Measurements from ENCODE around the gene UBE2J2. TPM values are rescaled to one million over a fixed set of nuclear protein-coding genes. Genes with fewer than 3 reads are reported as not detected.

Gene UBE2J2
- total and polyA plus RNA-seq, 2 of the 13 experiments (the other 11 are each of a cell fraction or from before 2014, with no cell fraction given): 25.4 to 29.4 TPM

GRCh38 chr1:1281533-1282321 is 8.1 kb upstream of the UBE2J2 start (continued):
- TF ChIP-seq ZNF18 (CRISPR knock-in tag; IDR thresholded peaks at IDR 0.05; ENCODE audit: insufficient replicate concordance): no peak
- no peak for TF ChIP-seq ZNF782 (CRISPR knock-in tag; IDR thresholded peaks at IDR 0.05; ENCODE audit: borderline replicate concordance)
- no peak for TF ChIP-seq ZNF234 (CRISPR knock-in tag; conservative IDR thresholded peaks at IDR 0.05)
- TF ChIP-seq ATF1 (CRISPR knock-in tag; IDR thresholded peaks at IDR 0.05): no peak
- TF ChIP-seq KDM6A (CRISPR knock-in tag; IDR thresholded peaks at IDR 0.05; ENCODE audit: low read depth): peak; percentile 78
- no peak for TF ChIP-seq MED13 (CRISPR knock-in tag; IDR thresholded peaks at IDR 0.05)
- 0 out of 2 replicates have a peak, but pooled peaks have one; percentile 42 for TF ChIP-seq MAF1 (CRISPR knock-in tag; IDR thresholded peaks at IDR 0.05; ENCODE audit: borderline replicate concordance)
- TF ChIP-seq RERE (CRISPR knock-in tag; IDR thresholded peaks at IDR 0.05; ENCODE audit: low read depth): no peak
- no peak for TF ChIP-seq RAD51 (IDR thresholded peaks at IDR 0.05; ENCODE audit: borderline replicate concordance)
- TF ChIP-seq PHF8 (CRISPR knock-in tag; IDR thresholded peaks at IDR 0.05): peak; percentile 47; the same call in 1 of the 2 replicates
- no peak for TF ChIP-seq NR1H2 (CRISPR knock-in tag; IDR thresholded peaks at IDR 0.05; ENCODE audit: borderline replicate concordance, low read depth)
- TF ChIP-seq ZNF839 (CRISPR knock-in tag; IDR thresholded peaks at IDR 0.05; ENCODE audit: borderline replicate concordance): no peak
- peak; percentile 81 for TF ChIP-seq ZSCAN31 (CRISPR knock-in tag; IDR thresholded peaks at IDR 0.05; ENCODE audit: low read depth)
- peak; percentile 86; the same call in 1 of the 2 replicates for TF ChIP-seq ZMAT3 (CRISPR knock-in tag; conservative IDR thresholded peaks at IDR 0.05)
- no peak for TF ChIP-seq HDAC6 (IDR thresholded peaks at IDR 0.05; ENCODE audit: low read depth, low read length)
- no peak for TF ChIP-seq EEA1 (CRISPR knock-in tag; IDR thresholded peaks at IDR 0.05; ENCODE audit: borderline replicate concordance)
- TF ChIP-seq ZNF446 (CRISPR knock-in tag; IDR thresholded peaks at IDR 0.05): 0 out of 2 replicates have a peak, but pooled peaks have one; percentile 45
- TF ChIP-seq ZFY (CRISPR knock-in tag; IDR thresholded peaks at IDR 0.05): peak; percentile 65
- no peak for TF ChIP-seq ZNF660 (CRISPR knock-in tag; IDR thresholded peaks at IDR 0.05; ENCODE audit: borderline replicate concordance, low read depth)
- peak; percentile 56; the same call in 1 of the 2 replicates for TF ChIP-seq PPARG (CRISPR knock-in tag; conservative IDR thresholded peaks at IDR 0.05)
- peak; percentile 46 to 65; a peak in 2 of 4 replicates for TF ChIP-seq EP300 (IDR thresholded peaks at IDR 0.05; ENCODE audit: low read depth in 2 of 2, low read length in 2 of 2)
- TF ChIP-seq EP300 (CRISPR knock-in tag; IDR thresholded peaks at IDR 0.05; ENCODE audit: borderline replicate concordance): no peak
- TF ChIP-seq ZNF713 (CRISPR knock-in tag; IDR thresholded peaks at IDR 0.05): no peak
- no peak for TF ChIP-seq ZNF709 (CRISPR knock-in tag; IDR thresholded peaks at IDR 0.05)
- no peak for TF ChIP-seq ZNF737 (CRISPR knock-in tag; IDR thresholded peaks at IDR 0.05; ENCODE audit: borderline replicate concordance)

Data from HepG2 (cell line).